Activated naive CD4-positive, alpha-beta T cell (primary cell): Measurements from ENCODE around the gene MYO7B.

Source experiments
- DNase-seq, 4 experiments: peaks; one replicate each; lab custom pipeline; 2025; lab: John Stamatoyannopoulos, UW

Gene MYO7B

DNA sequence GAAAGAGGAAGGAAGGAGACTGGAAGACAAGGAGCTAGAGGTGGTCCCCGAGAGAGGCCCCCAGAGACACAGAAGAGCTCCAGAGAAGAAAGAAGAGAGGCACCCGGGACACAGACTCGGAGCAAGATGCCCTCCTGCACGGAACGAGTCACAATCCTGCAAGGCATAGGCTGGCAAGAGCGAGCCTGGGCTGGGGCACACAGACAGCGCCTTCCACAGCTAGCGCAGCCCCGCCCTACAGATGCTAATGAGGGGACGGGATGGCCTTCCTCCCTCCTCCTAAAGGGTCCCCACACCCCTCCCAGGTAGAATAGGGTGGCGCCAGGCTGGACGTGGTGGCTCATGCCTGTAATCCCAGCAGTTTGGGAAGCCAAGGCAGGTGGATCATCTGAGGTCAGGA is 90.7 kb downstream of the MYO7B start:
- no peak for DNase-seq

DNA sequence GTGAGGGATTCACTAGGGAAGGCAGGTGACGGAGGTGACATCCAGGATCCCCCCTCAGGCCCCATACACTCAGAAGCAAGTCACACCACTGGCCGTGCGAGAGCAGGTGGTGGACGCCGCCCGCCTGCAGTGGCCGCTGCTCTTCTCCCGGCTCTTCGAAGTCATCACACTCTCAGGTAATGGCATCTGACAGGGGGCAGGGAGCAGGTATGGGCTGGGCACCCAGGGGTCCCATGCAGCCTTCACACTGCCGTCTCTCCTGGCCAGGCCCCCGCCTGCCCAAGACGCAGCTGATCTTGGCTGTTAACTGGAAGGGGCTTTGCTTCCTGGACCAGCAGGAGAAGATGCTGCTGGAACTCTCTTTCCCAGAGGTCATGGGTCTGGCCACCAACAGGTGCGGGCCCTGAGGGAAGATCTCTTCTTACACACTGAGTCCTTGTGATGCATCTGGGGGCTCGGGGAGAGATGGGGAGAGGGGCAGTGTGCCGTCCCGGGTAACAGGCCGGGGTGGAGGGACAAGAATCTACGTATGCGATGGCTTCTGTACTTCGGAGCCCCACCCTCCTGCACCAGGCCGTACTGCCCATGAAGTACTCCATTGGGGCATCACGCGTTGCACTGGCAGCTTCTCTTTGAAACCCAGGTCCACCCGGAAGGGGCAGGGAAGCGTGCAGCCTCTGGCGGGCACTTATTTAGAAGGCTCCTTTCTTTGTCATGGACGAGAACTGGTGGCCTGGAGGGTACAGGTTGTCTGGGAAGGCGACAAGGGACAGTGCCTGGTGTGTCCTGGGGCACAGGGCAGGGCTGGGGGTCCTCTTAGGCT is 91.6 kb downstream of the MYO7B start:
- no peak for DNase-seq

- DNase-seq = no peak
Observed at GRCh38 chr2:127627740-127628571, 92.5 kb downstream of the MYO7B start.

GRCh38 chr2:127628767-127629614 is 93.5 kb downstream of the MYO7B start:
- no peak for DNase-seq

DNA sequence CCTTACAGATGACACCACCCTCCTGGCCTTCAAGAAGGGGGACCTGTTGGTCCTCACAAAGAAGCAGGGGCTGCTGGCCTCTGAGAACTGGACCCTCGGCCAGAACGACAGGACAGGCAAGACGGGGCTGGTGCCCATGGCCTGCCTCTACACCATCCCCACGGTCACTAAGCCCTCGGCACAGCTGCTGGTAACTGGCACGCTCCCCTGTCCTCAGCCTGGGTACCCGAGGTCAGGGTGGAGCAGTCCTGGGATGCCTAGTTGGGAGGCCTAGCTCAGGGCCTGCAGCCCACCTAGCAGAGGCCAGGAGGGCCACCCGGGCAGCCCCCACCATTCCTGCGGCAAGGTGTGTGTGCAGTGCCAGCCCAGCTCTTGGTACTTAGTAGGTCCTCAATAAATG is 94.2 kb downstream of the MYO7B start:
- DNase-seq = no peak

- DNase-seq = no peak
Observed at GRCh38 chr2:127630096-127630863, 94.8 kb downstream of the MYO7B start.

DNA sequence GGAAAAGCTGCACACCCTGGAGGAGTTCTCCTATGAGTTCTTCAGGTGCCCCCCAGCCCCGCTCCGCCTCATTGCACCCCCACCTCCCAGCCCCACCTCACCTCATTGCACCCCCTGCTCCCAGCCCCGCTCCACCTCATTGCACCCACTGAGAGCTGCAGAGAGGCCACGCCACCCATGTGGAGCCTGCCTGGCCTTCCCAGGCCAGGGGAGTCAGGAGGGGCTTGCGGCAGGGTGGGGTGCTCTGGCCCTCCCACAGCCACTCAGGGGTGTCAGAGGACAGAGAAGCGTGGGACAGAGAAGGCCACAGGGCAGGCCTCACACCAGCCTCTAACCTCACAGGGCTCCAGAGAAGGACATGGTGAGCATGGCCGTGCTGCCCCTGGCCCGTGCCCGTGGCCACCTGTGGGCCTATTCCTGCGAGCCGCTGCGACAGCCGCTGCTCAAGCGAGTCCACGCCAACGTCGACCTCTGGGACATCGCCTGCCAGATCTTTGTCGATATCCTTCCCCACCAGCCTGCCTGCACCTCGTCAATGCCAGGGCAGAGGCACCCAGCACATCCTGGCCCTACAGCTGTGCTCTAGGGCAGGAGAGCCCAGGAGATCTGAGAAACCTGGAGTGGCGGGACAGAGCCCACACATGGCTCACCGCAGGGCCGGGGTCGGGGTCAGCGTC is 95.5 kb downstream of the MYO7B start:
- DNase-seq = no peak

DNA sequence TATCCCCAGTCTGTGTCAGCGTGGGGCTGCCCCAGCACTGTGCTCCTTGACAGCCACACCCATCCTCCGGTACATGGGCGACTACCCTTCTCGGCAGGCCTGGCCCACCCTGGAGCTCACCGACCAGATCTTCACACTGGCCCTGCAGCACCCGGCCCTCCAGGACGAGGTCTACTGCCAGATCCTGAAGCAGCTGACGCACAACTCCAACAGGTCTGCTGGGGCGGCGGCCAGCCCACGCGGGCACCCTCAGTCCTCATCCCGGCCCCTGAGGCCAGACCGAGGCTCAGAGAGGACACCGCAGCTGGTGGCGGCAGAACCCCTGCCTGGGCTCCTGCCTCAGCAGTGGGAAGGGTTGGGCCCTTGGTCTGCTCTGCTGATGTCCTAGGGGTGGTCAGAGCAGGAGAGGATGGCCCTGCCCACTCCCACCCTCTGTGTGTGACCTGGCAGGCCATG is 96.1 kb downstream of the MYO7B start:
- DNase-seq = no peak

DNA sequence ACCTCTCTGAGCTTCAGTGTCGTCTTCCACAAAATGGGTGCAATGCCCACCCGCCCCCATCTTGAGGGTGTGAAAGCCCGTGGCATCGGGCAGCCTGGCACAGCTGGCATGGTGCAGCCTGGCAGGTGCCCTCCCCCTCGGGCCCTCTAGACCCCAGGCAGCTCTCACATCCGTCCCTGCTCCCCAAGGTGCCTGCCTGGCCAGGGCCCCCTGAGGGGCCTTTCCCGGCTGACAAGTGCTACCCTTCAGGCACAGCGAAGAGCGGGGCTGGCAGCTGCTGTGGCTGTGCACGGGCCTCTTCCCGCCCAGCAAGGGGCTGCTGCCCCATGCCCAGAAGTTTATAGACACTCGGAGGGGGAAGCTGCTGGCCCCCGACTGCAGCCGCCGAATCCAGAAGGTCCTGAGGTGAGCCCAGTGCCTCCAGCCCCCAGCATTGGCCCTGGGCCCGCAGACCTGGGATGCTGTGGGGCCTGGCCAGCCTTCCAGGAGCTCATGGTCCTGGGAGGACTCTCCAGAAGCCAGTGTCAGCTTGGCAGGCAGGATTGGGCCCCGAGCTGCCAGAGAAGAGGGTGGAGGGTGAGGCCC is 96.6 kb downstream of the MYO7B start:
- DNase-seq = no peak

- no peak for DNase-seq
Observed at GRCh38 chr2:127632592-127633489, 97.4 kb downstream of the MYO7B start.

DNA sequence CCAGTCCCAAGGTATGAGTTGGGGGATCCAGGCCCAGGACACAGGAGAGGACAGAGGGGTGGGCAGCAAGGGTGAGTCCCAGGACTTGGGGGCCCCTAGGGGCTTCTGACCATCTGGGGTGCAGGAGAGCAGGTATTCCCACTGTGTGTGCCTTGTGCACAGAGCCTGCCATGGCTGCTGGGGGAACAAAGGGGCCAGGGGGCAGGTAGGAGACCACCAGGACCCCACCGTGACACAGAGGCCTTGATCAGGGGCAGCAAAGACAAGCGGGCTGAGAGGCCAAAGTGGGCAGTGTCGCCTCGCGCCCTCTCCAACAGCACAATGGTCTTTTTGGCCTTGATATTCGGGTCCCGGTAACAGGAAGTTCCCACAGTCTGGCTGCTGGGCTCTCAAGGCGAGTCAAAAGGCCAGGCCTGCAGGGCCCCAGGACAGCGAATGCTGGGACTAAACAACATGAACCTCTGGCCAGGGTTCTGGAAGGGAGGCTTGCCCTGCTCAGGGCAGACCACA is 98.1 kb downstream of the MYO7B start:
- DNase-seq = no peak

DNA sequence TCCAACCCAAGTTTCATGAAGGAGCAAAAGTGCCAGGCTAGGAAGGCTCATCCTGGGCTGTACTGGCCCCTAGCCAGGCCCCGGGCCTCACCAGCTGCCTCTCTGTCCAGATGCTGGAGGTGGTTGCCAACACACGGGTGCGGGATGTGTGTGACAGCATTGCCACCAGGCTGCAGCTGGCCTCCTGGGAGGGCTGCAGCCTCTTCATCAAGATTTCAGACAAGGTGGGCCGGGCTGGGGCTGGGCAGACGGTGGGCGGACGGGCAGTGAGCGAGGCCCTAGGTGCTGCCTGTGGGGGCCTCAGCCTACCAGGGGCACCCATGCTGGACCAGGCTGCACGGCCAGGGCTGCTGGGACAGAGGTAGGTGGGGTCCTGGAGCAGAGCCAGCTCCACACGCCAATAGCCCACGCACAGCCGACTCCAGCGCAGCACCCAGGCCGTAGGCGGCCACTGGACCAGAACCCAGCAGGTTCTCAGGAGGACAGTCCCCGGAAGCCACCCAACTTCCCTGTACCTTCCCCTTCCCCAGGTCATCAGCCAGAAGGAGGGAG is 98.7 kb downstream of the MYO7B start:
- no peak for DNase-seq

DNA sequence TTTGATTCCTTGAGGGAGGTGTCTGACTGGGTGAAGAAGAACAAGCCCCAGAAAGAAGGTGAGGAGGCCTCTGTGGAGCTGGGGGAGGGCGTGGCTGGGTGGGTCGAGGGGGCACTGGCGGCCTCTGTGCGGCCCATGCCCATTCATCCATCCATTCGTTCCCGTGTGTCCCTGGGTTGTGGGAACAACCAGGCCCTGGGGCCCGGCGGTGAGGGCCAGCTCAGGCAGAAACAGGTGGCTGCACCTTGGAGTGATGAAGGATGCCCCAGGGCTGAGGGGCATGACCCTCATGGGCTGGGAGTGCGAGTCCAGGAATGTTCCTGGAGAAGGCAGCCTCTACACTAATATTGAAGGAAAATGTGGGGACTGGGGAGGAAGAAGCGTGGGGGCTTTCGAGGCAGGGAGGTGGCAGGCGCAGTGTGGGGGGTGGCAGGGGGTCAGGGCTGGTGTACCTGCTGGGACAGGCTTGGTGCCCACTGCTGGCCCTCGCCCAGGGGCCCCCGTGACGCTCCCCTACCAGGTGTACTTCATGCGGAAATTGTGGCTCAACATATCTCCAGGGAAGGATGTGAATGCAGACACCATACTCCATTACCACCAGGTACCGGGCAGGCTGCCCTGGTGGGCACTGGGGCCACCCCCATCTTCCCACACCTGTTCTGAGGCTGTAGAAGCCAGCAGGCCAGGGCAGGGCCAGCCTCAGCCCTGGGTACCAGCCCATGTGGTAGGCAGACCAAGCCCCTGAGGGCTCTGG is 99.3 kb downstream of the MYO7B start:
- no peak for DNase-seq

- no peak for DNase-seq
Observed at GRCh38 chr2:127635380-127636237, 100.1 kb downstream of the MYO7B start.

DNA sequence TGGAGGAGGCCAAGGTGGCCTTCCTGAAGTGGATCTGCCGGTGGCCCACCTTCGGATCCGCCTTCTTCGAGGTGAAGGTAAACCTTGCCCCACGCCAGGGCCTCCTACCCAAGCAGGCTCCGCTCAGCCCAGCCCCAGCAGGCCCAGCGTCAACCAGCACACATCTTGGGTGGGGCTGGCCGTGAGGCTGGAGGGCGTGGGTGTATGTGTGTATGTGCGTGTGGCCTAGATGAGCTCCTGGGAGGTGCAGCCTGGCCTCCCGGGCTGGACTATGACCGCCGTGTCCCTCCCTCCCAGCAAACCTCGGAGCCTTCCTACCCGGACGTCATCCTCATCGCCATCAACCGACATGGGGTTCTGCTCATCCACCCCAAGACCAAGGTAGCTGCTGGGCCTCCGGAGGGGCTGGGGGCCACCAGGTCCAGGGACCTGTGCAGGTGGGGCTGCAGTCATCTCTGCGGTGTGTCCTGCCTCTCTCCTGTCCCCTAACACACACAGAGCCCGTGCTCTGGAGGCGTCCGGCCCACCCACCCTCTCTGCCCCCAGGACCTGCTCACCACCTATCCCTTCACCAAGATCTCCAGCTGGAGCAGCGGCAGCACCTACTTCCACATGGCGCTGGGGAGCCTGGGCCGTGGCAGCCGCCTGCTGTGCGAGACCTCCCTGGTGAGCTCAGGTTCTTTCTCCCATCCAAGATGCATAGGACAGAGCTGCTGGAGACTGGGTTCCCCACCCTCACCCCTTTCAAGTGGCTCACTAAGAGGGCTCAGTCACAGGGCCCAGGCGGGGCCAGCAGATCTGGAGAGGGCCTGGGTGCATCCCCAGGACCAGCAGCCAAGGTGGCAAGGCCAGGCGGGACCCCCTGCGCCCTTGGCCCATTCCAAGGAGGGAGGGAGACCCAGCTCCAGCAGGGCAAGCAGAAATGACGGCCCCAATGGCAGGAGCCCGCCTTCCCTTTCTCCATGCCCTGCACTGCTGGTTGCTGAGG is 101.1 kb downstream of the MYO7B start:
- no peak for DNase-seq

DNA sequence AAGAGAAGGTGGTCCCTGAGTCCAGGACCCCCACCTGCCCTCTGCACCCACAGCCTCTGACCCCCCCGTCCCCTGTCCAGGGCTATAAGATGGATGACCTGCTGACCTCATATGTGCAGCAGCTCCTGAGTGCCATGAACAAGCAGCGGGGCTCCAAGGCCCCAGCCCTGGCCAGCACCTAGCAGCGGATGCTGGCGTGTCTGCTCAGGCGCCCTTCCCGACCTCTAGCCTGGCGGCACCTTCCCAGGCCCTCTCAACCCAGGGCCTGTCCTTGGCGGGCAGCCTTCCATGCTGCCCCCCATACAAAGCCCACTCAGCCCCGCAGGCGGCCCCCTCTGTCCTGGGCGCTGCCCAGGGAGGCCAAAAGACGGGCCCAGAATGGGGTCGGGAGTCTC is 101.8 kb downstream of the MYO7B start:
- DNase-seq = no peak
